ENCODE measurements around the gene ICOS.

The ICOS gene, protein sequence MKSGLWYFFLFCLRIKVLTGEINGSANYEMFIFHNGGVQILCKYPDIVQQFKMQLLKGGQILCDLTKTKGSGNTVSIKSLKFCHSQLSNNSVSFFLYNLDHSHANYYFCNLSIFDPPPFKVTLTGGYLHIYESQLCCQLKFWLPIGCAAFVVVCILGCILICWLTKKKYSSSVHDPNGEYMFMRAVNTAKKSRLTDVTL

DNA sequence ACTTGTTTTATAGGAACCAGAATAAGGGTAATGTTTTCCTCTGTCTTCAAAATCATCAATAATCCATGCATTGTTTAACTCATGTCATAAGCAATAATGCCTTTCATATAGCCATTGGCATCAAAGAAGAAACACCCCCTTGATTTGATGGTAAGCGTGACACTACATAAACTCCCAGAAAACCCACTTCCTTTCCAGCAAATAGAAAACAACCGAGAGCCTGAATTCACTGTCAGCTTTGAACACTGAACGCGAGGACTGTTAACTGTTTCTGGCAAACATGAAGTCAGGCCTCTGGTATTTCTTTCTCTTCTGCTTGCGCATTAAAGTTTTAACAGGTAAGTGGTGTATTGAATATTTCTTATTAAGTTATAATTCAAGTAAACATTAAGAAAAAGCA is at the start of gene ICOS:
TSS of gene ICOS (plus strand) at position 229 of the 400 bp plus-strand sequence. CDS start at position 281, 52 bp downstream.
- DNase-seq = no peak

DNA sequence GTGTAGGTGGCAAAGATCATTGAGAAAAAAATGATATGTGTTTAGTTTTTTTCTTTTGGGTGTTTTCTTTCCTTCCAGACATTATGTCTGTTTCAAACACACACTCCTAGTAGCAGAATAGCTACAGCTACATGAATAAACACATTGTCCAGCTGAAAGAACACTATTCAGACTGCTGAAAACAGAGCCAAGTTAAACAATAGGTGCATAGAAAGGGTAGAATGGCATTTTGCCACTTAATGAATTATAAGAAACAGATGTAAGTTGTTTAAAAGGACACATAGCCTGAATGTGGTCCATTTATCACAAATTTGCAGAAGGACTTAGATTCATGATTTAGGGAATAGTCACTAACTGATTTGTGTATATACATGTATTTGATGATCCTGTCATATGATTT is 48.9 kb upstream of the ICOS start:
- DNase-seq = no peak

DNA sequence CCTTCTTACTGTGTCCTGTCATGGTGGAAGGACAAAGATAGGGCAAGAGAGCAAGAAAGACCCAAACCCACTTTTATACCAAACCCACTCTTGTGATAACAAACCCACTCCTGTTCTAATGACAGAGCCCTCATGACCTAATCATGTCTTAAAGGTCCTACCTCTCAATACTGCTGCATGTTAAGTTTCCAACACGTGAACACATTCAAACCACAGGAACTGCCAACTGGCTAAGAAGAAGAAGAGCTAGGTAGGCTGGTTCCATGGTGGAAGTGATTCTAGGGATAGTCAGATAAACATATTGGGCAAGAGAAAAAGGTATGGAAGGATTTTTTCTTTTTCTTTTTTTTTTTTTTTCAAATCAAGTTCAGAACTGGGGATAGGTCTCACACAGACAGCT is 47.0 kb upstream of the ICOS start:
- DNase-seq = no peak

- no peak for DNase-seq
Observed at GRCh38 chr2:203889944-203890343, 46.6 kb upstream of the ICOS start.

DNA sequence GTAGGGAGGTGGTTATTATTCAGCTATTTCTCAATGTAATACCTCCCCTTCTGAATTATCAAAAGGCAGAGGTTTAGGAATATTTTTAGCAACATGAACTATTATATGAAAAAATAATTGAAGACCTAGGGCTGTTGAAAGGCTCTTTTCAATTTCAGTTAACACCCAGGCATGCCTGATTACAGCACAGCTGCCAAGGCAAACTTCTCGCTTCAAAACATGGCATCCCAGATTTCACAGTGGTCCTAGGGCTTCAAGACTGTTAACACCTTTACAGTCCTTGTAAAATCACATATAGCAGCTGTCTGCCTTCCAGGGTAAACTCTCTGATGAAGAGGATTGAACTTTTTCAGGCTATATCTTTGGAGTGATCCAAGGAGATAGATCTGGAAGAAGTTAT is 45.8 kb upstream of the ICOS start:
- DNase-seq = no peak

DNA sequence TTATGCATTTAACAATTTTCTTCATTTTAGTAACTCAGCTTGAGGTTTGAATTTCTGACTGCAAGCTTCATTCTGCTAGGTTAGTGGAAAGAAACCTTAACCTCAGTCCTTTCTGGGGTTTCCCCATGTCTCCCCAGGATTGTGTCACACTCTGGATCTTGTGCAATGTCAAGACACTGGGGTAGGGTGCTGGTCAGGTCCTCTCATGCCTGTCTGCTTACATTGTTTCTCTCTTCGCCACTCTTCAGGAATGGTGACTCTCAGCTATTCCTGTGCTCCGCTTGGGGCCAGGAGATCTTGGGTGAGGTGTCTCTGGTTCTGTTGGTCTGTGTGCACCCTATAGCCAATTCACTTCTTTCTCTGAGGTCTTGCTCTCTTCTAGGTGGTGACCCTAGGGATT is 45.1 kb upstream of the ICOS start:
- no peak for DNase-seq

DNA sequence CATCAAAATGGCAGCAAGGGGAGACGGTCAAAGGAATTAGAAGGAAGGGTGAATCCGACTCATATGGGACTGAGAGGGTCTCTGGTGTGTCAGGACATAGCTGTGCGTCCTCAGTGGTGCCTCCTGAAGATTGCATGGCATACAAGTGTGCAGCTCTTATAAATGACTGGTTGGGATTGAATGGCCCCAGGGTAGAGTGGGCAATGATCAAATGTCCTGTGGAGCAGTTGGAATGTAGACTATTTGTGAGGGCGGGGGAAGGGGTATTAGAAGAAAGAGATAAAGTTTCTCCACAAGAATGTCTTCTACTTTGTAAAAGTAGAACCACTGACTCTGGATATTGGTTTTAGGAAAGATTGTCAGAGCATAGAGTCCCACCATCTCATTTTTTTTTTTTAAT is 44.4 kb upstream of the ICOS start:
- DNase-seq = no peak

- DNase-seq = no peak
Observed at GRCh38 chr2:203893401-203893800, 43.2 kb upstream of the ICOS start.

- DNase-seq = no peak
Observed at GRCh38 chr2:203893840-203894239, 42.7 kb upstream of the ICOS start.

DNA sequence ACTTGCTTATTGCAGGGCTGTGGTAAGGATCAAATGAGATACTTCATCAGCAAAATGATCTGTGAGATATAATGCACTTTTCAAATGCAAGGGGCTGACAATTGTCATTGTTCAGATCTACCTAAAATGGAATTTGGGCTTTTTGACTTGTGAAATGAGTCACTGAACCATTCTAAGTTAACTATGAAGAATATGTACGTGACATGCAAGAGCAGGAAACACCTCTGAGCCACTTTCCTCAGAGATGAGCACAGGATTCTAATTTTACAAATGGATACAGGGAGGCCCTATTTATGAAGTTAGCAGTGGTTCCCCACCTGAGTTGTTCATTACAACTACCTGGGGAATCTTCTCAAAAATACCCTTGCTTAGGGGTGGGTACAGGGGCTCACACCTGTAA is 42.3 kb upstream of the ICOS start:
- no peak for DNase-seq

DNA sequence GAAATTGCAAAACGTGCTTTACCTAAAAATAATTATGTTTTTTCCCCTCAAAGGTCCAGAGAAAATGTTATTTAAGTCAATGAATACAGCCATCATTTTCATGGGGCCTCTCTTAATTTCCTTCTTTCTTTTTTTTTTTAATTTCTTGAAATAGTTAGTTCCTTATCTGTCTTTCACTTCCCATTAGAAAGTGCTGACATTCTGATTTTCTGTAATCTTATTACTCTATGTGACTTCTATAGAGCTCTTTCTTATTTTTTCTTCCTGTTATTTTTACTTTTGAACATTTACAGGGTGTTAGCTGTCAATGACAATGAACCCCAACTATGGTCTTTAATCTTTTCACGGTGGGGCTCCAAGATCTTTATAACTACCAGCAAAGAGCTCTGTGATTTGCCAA is 39.0 kb upstream of the ICOS start:
- no peak for DNase-seq

DNA sequence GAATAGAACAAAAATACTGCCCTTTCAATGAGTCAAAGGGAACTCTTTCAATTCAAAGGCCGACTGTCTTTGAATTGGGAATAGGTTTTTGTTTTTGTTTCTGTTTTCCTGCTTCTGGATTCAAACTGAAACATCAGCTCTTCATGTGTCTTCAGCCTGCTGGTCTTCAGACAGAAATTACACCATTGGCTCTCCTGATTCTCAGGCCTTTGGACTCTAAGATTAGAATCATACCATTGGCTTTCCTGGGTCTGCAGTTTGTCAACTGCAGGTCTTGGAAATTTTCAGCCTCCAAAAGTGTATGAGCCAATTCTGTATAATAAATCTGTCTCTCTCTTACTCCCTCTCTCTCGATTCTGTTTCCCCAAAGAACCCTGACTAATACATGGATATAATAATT is 37.9 kb upstream of the ICOS start:
- no peak for DNase-seq

DNA sequence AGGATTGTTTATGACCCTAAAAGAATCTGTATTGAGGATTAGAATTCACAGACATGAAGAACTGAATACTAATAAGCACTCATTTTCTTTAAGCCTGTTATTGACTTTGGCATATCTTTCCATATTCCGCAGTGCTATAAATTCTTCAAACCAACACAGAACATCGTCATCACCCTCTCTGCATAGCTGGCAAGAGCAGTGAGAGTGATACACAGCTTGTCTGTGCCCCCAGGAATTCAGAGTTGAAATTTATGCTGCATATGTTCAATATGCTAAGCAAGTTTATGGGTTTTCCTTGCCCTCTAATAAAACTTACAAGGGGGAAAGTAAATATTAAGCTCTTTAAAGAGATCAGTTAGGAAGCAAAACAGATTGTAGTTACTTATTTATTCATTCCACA is 36.3 kb upstream of the ICOS start:
- no peak for DNase-seq

GRCh38 chr2:203904022-203904421 is 32.5 kb upstream of the ICOS start:
- no peak for DNase-seq

DNA sequence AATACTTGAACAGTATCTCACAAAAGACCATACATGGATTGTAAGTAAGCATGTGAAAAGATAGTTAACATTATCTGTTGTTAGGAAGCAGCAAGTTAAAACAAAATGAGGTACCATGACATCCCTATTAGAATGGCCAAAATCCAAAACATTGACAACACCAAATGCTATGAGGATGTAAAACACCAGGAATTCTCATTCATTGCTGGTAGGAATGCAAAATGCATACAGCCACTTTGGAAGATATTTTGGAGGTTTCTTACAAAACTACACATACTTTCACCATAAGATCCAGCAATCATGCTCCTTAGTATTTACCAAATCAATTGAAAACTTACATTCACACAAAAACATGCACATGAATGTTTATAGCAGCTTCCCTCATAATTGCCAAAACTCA is 30.9 kb upstream of the ICOS start:
- DNase-seq = no peak

GRCh38 chr2:203908066-203908796 is 28.3 kb upstream of the ICOS start:
- no peak for DNase-seq

GRCh38 chr2:203908797-203909185 is 27.8 kb upstream of the ICOS start:
- no peak for DNase-seq

DNA sequence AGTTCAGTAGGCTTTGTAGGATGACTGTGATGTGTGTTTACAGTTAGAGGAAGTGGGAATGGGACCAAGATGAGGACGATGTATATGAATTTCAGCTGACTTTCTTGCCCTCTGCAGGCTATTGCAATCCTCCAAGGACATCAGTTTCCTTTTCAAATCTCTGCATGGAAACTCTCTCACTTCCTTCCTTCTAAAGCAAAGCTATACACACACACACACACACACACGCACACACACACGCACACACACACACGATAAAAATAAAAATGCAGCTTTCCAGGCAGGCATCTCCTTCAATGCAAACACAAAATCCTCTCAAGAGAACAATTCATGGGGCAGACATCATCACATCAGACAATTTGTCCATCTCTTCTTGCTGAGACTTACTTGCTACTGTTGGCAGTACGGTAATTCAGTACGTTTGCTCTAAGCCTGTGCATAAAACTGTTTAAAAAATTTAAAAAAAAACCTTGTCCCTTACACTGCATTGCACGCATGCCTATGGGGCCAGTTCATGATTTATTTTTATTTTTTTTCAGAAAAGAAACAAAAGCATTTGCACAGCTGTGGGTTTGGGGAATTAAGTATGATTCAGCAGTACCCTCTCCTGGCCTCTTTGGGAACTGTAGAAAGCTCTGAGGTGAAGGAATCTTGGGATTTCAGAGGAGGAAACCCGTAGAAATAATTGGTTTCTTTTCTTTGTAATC is 27.1 kb upstream of the ICOS start:
- peak; percentile 88 for DNase-seq

- DNase-seq = no peak
Observed at GRCh38 chr2:203909974-203910373, 26.6 kb upstream of the ICOS start.

DNA sequence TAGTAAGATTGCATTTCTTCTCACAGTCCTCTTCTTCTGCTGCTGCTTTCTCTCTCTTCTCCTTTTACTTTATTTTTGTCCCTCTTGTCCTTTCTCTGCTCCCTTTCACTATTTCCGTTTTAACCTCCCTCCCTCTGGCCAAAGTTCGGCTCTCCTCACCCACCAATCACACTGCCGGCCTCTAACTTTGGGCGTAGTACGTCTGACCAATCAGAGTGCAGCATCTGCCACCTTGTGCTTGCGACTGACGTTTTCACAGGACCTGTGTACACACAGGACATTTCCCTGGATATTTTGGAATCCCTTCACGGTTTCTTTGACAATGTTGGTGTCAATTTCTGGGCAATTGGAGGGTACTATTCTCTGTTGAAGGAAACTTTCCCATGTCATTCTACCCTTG is 22.6 kb upstream of the ICOS start:
- peak; percentile 29 for DNase-seq

GRCh38 chr2:203914546-203915182 is 21.9 kb upstream of the ICOS start:
- no peak for DNase-seq

DNA sequence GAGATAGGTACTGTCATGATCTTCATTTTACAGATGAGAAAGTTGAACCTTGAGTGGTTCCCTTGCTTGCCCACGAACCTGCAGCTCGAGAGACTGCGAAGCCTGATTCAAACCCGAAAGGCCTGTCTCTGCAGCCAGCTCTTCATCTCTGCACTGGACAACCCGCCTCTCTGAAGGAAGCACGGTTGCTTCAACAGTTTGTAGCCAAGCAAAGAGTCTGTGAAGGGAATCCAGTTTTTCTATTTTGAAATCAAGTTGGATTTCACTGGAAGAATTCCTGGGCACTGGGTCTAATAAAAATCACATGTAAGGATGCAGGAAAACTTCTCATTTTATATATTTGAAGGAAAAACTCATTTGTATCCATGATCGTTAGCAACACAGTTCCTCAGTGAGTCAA is 21.3 kb upstream of the ICOS start:
- DNase-seq = no peak

GRCh38 chr2:203916756-203917155 is 19.8 kb upstream of the ICOS start:
- DNase-seq = no peak

DNA sequence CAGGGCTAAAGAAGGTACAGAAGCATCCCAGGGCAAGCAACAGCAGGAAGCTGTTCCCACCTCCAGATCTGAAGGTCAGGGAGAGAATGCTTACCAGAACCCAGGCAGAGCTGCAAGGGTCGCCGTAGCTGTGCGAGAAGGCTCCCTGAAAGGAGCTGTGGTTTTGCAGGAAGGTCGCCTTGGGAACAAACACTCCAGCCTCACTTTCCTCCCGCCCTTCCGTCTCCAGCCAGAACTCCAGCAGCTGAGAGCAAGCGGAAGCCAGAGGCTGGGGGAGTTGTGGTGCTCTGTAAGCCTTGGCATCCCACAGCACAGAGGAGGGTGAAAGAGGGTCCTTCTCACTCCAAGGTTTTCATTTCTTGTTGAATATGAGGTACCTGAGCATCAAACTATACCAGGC is 18.3 kb upstream of the ICOS start:
- DNase-seq = peak; percentile 56
